ENCODE results near the gene SOCS1. TPM values are rescaled to one million over a fixed set of nuclear protein-coding genes. Genes with fewer than 3 reads are reported as not detected.

Gene SOCS1
- total and polyA plus RNA-seq, 2 of the 4 experiments (the other 2 are of a cell fraction), result 2.0 to 22.0 TPM

DNA sequence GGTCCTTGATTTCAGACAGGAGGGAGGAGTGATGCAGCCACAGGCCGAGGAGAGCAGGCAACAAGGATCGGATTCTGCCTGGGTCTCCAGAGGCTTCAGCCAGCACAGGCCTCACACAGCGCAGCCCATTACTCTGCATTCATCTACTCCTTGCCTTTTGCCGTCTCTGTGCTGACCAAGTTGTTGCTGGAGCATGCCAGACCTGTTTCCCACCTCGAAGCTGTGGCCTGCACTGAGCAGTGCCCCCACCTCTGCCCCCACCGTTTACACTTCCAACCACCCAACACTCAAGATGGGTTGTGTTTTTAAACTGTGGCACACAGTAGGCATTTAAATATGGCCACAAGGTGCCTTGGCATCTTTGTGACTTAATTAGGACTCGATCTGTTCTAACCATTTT is 19.0 kb upstream of the SOCS1 start:
- TF ChIP-seq NFE2L2 (IDR thresholded peaks at IDR 0.05; ENCODE audit: low read depth, low read length) (no peak), RFX5 (IDR thresholded peaks at IDR 0.05; ENCODE audit: low read depth, low read length) (no peak), RCOR1 (IDR thresholded peaks at IDR 0.05; ENCODE audit: insufficient replicate concordance, low read length) (no peak), MAFK (IDR thresholded peaks at IDR 0.05; ENCODE audit: low read depth, low read length) (no peak), CHD1 (IDR thresholded peaks at IDR 0.05; ENCODE audit: low read depth, low read length) (no peak), POLR2A (IDR thresholded peaks at IDR 0.05; ENCODE audit: low read depth, low read length) (no peak), MXI1 (IDR thresholded peaks at IDR 0.05; ENCODE audit: borderline replicate concordance, low read depth, low read length) (no peak)
- TF ChIP-seq, protein P1, sequence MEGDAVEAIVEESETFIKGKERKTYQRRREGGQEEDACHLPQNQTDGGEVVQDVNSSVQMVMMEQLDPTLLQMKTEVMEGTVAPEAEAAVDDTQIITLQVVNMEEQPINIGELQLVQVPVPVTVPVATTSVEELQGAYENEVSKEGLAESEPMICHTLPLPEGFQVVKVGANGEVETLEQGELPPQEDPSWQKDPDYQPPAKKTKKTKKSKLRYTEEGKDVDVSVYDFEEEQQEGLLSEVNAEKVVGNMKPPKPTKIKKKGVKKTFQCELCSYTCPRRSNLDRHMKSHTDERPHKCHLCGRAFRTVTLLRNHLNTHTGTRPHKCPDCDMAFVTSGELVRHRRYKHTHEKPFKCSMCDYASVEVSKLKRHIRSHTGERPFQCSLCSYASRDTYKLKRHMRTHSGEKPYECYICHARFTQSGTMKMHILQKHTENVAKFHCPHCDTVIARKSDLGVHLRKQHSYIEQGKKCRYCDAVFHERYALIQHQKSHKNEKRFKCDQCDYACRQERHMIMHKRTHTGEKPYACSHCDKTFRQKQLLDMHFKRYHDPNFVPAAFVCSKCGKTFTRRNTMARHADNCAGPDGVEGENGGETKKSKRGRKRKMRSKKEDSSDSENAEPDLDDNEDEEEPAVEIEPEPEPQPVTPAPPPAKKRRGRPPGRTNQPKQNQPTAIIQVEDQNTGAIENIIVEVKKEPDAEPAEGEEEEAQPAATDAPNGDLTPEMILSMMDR (conservative IDR thresholded peaks at IDR 0.05; ENCODE audit: low read depth, low read length), result no peak
- Histone ChIP-seq H3K23ac (ENCODE audit: low read depth, low read length) (no peak overlapping the region), H2BK20ac (ENCODE audit: low read depth, low read length) (no peak overlapping the region), H3K9me1 (ENCODE audit: insufficient read depth, low read length) (no peaks in the 10 kb centered on the region), H4K5ac (ENCODE audit: low read depth, low read length) (no peak overlapping the region), H3K14ac (replicated peaks; ENCODE audit: low read depth, low read length) (no peak overlapping the region), H4K20me1 (ENCODE audit: insufficient read depth, low read length) (no peaks in the 10 kb centered on the region), H2AFZ (replicated peaks; ENCODE audit: low read length, poor library complexity) (no peak overlapping the region), H3K4ac (ENCODE audit: low read depth, low read length) (no peak overlapping the region), H3K4me3 (ENCODE audit: insufficient read depth, low read depth, low read length) (no peak overlapping the region), H3K36me3 (ENCODE audit: control insufficient read depth, insufficient read depth, low read length) (no peaks in the 10 kb centered on the region), H3K27me3 (ENCODE audit: control insufficient read depth, insufficient read depth, low read length) (peaks cover 11% of the 10 kb centered on the region), H3K9me3 (ENCODE audit: control insufficient read depth, insufficient read depth, low read length) (peaks cover 7% of the 10 kb centered on the region), H3K9ac (ENCODE audit: low read depth, low read length) (no peak overlapping the region), H3K27ac (ENCODE audit: insufficient read depth, low read length) (no peak overlapping the region), H2BK5ac (ENCODE audit: low read depth, low read length, poor library complexity, severe bottlenecking) (no peak overlapping the region), H3K79me1 (ENCODE audit: low read depth in 1 of 2, low read length in 2 of 2) (no peaks in the 10 kb centered on the region), H4K8ac (ENCODE audit: low read depth in 2 of 2, low read length in 2 of 2) (no peak overlapping the region), H2AK5ac (ENCODE audit: low read depth, low read length) (0 out of 2 replicates have a peak overlapping the region, but pooled peaks have one; percentile 4), H3K18ac (ENCODE audit: low read depth, low read length) (no peak overlapping the region), H2AK9ac (replicated peaks; ENCODE audit: low read depth, low read length, poor library complexity) (no peak overlapping the region), H2BK120ac (ENCODE audit: low read depth, low read length) (no peak overlapping the region), H3K4me2 (ENCODE audit: low read depth, low read length) (no peak overlapping the region), H3K56ac (ENCODE audit: extremely low read depth, insufficient read depth, low read length) (no peak overlapping the region), H3K4me1 (ENCODE audit: control insufficient read depth, insufficient read depth, low read length) (peaks cover 7% of the 10 kb centered on the region; the same call in 1 of the 2 replicates), H4K91ac (ENCODE audit: insufficient read depth, low read depth, low read length) (no peak overlapping the region), H2BK15ac (ENCODE audit: low read depth, low read length) (no peak overlapping the region)
- ChIA-PET POLR2A (ENCODE audit: unreplicated experiment) (interaction anchor here (1.8 kb wide), 1 partner anchor 19 kb away, joined by 18 read pairs; the partner anchor contains the start of gene SOCS1), CTCF (no interaction called here)
- intact Hi-C loops (cut with micrococcal nuclease), result no loop called here
- no peak for DNase-seq
- WGBS, 2 experiments (ENCODE audit: extremely low coverage in 2 of 2, insufficient read length in 1 of 2), result 88% methylated on average over 1 of the region's 7 CpGs; no CpG with 5 or more reads in 1 of the 2 experiments
- in situ Hi-C loops (cut with MboI; ENCODE audit: low sequenced_read_pairs), result no loop called here
- BruUV-seq (replicated peaks), result no TSS peak
- dilution Hi-C loops (cut with HindIII; ENCODE audit: low sequenced_read_pairs, unreplicated experiment), result no loop called here
- ATAC-seq (ENCODE audit: low read depth), result no peak

Measured in IMR-90 (cell line).